Muscle layer of duodenum (tissue), 2 donors: ENCODE data around the gene CACNG8.

ENCODE experiments used
- H3K27ac ChIP-seq: one replicate; pipeline ENCODE4 v1.7.0; 2013; ENCODE audit warnings: mild to moderate bottlenecking, low read length
- H3K27me3 ChIP-seq: one replicate; pipeline ENCODE4 v1.7.0; 2013; ENCODE audit warnings: low read depth, mild to moderate bottlenecking, control low read depth, low read length
- H3K36me3 ChIP-seq, 2 donors: one replicate each; pipeline ENCODE4 v1.7.0; 2013; ENCODE audit warnings: low read length in 2 of 2, control low read depth in 1 of 2, mild to moderate bottlenecking in 1 of 2; ENCODE audit not compliant: insufficient read depth in 2 of 2, control insufficient read depth in 1 of 2
- H3K4me1 ChIP-seq, 2 donors: one replicate each; pipeline ENCODE4 v1.7.0; 2013; ENCODE audit warnings: low read length in 2 of 2, mild to moderate bottlenecking in 2 of 2, control low read depth in 1 of 2, moderate library complexity in 1 of 2; ENCODE audit not compliant: insufficient read depth in 2 of 2, control insufficient read depth in 1 of 2
- H3K4me3 ChIP-seq, 2 donors: one replicate each; pipeline ENCODE4 v1.7.0; 2013; ENCODE audit warnings: low read length in 2 of 2, low read depth in 1 of 2, mild to moderate bottlenecking in 1 of 2
- H3K9me3 ChIP-seq, 2 donors: one replicate each; pipeline ENCODE4 v1.7.0; 2013; ENCODE audit warnings: low read length in 2 of 2, control low read depth in 1 of 2, mild to moderate bottlenecking in 1 of 2; ENCODE audit not compliant: control insufficient read depth in 1 of 2
- donor health status: healthy.

Gene CACNG8

GRCh38 chr19:53962887-53963431, at the start of gene CACNG8:
TSS of gene CACNG8 (plus strand) at chr19:53962937.
- Histone ChIP-seq H3K27me3 (peaks cover 21% of the 10 kb centered on the region), H3K9me3 (no peaks in the 10 kb centered on the region), H3K36me3 (no peaks in the 10 kb centered on the region), H3K4me1 (no peaks in the 10 kb centered on the region), H3K27ac (no peak within 1 kb of the TSS), H3K4me3 (no peak within 1 kb of the TSS)

- Histone ChIP-seq H3K4me1 (peaks cover 0 to 3% of the 10 kb centered on the region in 2 donors), H3K4me3 (no peak overlapping the region), H3K36me3 (no peaks in the 10 kb centered on the region), H3K27ac (no peak overlapping the region), H3K27me3 (peaks cover 25% of the 10 kb centered on the region), H3K9me3 (no peaks in the 10 kb centered on the region)
Observed at GRCh38 chr19:53915000-53915399, 47.7 kb upstream of the CACNG8 start.

- H3K9me3 ChIP-seq, result no peaks in the 10 kb centered on the region
- no peak overlapping the region for H3K27ac ChIP-seq
- no peaks in the 10 kb centered on the region for H3K4me1 ChIP-seq
- no peak overlapping the region for H3K4me3 ChIP-seq
- no peaks in the 10 kb centered on the region for H3K36me3 ChIP-seq
- H3K27me3 ChIP-seq, result peaks cover 18% of the 10 kb centered on the region
Observed at GRCh38 chr19:53916004-53916403, 46.7 kb upstream of the CACNG8 start.

GRCh38 chr19:53917356-53917755, 45.4 kb upstream of the CACNG8 start:
- peaks cover 5% of the 10 kb centered on the region for H3K27me3 ChIP-seq
- H3K36me3 ChIP-seq, result no peaks in the 10 kb centered on the region
- no peak overlapping the region for H3K27ac ChIP-seq
- no peaks in the 10 kb centered on the region for H3K9me3 ChIP-seq
- no peak overlapping the region for H3K4me3 ChIP-seq
- no peaks in the 10 kb centered on the region for H3K4me1 ChIP-seq

GRCh38 chr19:53927739-53928138, 35.0 kb upstream of the CACNG8 start:
- Histone ChIP-seq H3K4me3 (no peak overlapping the region), H3K27ac (no peak overlapping the region), H3K9me3 (no peaks in the 10 kb centered on the region), H3K4me1 (no peaks in the 10 kb centered on the region), H3K27me3 (no peaks in the 10 kb centered on the region), H3K36me3 (no peaks in the 10 kb centered on the region)

GRCh38 chr19:53936029-53936428, 26.7 kb upstream of the CACNG8 start:
- no peaks in the 10 kb centered on the region for H3K36me3 ChIP-seq
- H3K27me3 ChIP-seq, result no peaks in the 10 kb centered on the region
- no peak overlapping the region for H3K4me3 ChIP-seq
- H3K9me3 ChIP-seq, result no peaks in the 10 kb centered on the region
- no peak overlapping the region for H3K27ac ChIP-seq
- no peaks in the 10 kb centered on the region for H3K4me1 ChIP-seq

- no peak overlapping the region for H3K27ac ChIP-seq
- H3K36me3 ChIP-seq, result no peaks in the 10 kb centered on the region
- H3K4me1 ChIP-seq, result peaks cover 0 to 7% of the 10 kb centered on the region in 2 donors
- no peaks in the 10 kb centered on the region for H3K9me3 ChIP-seq
- no peak overlapping the region for H3K4me3 ChIP-seq
- H3K27me3 ChIP-seq, result peaks cover 17% of the 10 kb centered on the region
Observed at GRCh38 chr19:53942001-53942786, 20.5 kb upstream of the CACNG8 start.

- Histone ChIP-seq H3K4me1 (peaks cover 0 to 7% of the 10 kb centered on the region in 2 donors), H3K4me3 (no peak overlapping the region), H3K9me3 (no peaks in the 10 kb centered on the region), H3K27me3 (peaks cover 17% of the 10 kb centered on the region), H3K36me3 (no peaks in the 10 kb centered on the region), H3K27ac (no peak overlapping the region)
Observed at GRCh38 chr19:53944416-53944815, 18.3 kb upstream of the CACNG8 start.

GRCh38 chr19:53944933-53945332, 17.8 kb upstream of the CACNG8 start:
- Histone ChIP-seq H3K4me3 (no peak overlapping the region), H3K9me3 (no peaks in the 10 kb centered on the region), H3K36me3 (no peaks in the 10 kb centered on the region), H3K27me3 (peaks cover 17% of the 10 kb centered on the region), H3K4me1 (peaks cover 0 to 7% of the 10 kb centered on the region in 2 donors), H3K27ac (no peak overlapping the region)

GRCh38 chr19:53945441-53945840, 17.3 kb upstream of the CACNG8 start:
- no peak overlapping the region for H3K4me3 ChIP-seq
- H3K4me1 ChIP-seq, result peaks cover 0 to 7% of the 10 kb centered on the region in 2 donors
- no peak overlapping the region for H3K27ac ChIP-seq
- no peaks in the 10 kb centered on the region for H3K36me3 ChIP-seq
- H3K27me3 ChIP-seq, result peaks cover 17% of the 10 kb centered on the region
- no peaks in the 10 kb centered on the region for H3K9me3 ChIP-seq

GRCh38 chr19:53945998-53946397, 16.7 kb upstream of the CACNG8 start:
- no peaks in the 10 kb centered on the region for H3K36me3 ChIP-seq
- no peaks in the 10 kb centered on the region for H3K9me3 ChIP-seq
- H3K27ac ChIP-seq, result no peak overlapping the region
- no peak overlapping the region for H3K4me3 ChIP-seq
- H3K27me3 ChIP-seq, result peaks cover 17% of the 10 kb centered on the region
- H3K4me1 ChIP-seq, result peaks cover 0 to 7% of the 10 kb centered on the region in 2 donors
